OCI-LY3 (cell line): ENCODE measurements around the gene MKNK1.

ENCODE experiments used
- CTCF ChIP-seq: fragments of 200-600, 300-600 bp; sonication (generic); IDR thresholded peaks from 2 replicates; pipeline ENCODE4 v1.5.1; 2014; ENCODE audit warnings: antibody characterized with exemption, low read length, low read depth
- EZH2phosphoT487 ChIP-seq: fragments of 200-600 bp; shearing (Covaris generic); IDR thresholded peaks from 2 replicates; pipeline ENCODE4 v1.6.1; 2018; ENCODE audit warnings: antibody characterized with exemption, mixed run types, low read depth

- TF ChIP-seq CTCF (no peak), EZH2phosphoT487 (no peak)
These were observed 38.1 kb upstream of the MKNK1 start for GRCh38 chr1:46642115-46642680.
